Inflammatory macrophage treated with lipopolysaccharide for 1 hour (primary cell): ENCODE measurements around the gene STK26.

ENCODE experiments used
- DNase-seq, 2 donors: peaks; one replicate each; pipeline ENCODE4 v3.0.0-alpha.2; 2020 to 2022

Gene STK26

DNA sequence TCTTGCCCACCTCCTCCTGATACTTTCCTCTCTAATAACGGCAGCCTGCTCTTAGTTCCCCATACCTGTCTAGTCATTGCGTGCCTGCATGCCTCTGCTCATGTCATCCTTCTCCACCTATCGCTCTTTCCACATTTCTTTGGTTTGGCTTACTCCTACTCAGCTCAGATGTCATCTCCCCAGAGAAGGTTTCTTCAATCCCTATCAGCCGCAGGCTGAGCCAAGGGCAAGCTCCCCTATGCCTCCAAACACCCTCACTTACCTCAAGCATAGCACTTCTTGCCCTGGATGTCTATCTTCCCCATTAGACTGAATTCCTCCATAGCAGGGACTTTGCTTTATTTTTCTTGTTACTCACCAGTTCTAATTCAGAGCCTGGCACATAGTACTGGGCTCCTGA, 78.1 kb downstream of the STK26 start:
- no peak for DNase-seq

DNA sequence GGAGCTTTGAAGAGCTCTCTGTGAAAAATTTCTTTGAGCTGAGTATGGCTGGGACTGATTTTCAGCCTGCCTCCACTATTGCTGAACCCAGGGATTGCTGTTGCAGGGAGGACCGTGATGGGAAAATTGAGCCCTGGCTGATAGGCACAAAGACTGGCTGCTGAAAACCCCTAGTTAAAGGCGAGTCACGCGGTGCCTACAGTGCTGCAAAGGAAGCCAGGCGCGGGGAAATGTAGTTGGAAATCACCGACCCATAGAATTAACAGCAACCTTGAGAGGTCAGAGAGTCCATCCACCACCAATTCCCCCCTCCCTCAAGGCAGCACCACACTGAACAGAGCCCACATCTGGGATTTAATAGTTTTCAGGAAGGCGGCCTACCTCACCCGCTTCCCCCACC, 78.7 kb downstream of the STK26 start:
- DNase-seq, result no peak

DNA sequence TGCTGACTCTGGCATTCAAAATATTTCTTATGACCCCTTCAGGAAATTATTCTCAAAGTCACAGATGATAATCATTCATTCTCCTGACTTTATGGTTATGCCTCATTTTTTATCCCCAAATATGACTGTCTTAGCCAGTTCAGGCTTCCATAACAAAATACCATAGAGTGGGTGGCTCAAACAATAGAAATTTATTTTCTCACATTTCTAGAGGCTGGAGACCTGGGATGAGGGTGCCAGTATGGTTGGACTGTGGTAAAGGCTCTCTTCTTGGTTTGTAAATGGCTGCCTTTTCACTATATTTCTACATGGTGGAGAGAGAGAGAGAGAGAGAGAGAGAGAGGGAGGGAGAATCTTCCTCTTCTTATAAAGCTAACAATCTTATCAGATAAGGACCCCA, 84.2 kb downstream of the STK26 start:
- DNase-seq, result no peak

DNA sequence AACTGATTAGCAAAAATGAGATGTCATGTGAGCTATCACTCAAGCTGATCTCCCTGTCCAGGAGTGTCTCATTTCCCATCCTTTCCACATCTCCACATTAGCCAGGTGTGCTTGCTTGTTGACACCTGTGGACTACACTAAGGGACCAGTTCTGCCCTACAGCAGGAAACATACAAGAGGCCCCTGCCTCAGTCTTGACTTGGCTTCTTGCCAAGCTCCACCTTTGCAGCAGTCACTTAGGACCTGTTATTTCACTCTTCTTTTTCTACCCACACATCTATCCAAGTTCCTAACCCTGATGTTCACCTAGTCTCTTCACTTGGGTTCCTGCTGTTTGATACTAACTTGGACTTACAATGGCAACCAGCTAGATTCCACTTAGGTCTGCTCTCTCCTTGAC, 91.5 kb downstream of the STK26 start:
- no peak for DNase-seq

DNA sequence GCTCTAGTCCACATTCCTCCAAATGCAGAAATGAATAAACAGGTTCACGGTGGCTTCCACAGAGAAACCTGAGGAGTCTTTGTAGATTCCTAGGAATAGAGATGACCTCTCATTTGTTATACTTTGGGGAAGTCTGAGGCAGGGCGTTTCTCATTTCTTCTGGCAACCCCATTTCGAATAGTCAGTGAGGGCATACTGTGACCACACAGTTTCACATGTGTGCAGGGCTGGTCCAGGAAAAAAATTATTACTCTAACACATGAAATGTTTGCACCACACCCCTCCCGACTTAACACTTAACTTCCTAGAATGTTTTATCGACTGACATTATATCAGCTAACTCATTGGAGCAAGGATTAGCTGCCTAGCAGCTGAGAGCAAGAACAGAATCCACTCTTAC, 92.7 kb downstream of the STK26 start:
- DNase-seq, result peak in 1 of 2 donors; percentile 15

DNA sequence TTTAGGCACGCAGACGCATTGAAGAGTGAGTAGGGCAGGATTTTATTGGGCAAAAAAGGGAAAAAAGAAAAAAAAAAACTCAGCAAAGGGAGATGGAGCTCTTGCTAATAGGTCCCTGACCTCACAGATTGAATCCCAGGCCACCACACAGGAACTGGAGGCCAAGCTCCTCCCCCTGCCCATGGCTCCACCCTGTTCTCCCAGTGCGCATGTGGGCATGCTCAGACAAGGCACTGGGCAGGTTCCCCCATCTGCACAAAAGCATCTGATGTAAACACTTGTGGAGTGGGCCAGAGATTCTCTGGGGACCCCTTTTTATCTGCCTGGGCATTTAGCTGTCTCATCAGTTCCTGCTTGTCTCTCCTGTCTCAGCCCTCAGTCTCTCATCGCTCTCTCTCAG, 95.3 kb downstream of the STK26 start:
- no peak for DNase-seq

DNA sequence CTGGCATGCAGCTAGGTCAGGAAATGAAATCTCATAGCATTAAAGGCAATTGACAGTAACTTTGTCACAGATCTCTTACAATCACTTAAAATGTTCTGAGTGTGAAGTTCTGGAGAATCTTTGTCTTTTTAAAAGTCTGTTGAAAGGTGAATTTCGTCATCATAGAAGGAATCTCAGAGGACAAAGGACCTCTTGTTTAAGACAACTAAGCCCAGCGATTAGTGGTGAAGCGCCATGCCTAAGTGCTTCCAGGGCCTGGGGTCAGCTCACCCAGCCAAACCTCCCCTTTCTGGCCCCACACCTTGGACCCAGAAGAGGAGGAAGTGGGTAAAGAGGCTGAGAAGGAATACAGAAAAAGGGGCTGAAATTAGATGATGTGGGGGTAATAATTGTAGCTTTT, 96.2 kb downstream of the STK26 start:
- no peak for DNase-seq

DNA sequence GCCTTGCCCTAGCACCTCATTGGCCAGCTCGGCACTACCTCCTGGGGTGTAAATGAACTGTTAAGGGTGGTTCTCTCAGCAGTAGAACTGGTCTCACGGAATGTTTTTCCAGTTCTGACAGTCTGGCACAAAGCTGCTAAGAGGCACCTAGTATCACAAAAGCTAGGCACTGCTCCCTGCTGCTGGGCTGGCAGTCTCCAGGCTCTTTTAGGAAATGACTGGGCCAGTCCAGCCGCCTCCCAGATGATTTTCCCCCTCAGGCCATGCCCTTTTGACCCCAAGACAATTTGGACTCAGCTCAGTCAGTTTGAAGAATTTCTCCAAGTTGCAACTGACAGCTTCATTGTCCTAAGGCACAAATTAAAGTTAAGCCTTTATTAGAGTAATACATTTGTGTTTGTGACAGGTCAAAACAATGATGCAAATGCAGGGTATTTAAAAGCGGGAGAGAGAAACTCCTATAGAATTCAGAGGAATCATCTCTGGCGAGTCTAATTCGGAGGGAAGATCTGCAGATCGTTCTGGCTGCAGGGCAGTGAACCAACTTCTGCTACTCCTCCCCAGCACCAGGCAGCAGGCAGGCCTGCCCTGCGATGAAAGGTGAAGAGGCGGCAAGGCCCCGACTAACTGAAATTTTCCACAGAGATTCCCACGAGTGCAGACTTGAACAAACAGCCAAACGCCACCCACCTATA, 96.9 kb downstream of the STK26 start:
- no peak for DNase-seq

DNA sequence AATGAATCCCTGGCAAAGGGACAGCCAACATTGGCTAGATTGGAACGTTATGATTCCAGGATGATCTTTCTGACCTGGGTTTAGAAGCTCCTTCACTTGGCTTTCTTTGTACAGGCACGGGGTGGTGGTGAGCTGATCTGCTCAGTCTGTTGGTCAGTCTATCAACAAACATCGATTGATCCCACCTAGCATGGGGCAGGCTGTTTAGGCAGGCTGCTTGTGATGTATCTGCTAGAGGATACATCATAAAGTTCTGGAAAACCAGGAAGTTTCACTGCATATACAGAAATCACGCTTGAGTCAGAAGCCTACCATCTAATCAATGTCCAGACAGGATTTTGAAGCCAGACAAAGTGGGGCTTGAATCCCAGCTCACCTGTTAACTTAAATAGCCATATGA, 97.8 kb downstream of the STK26 start:
- DNase-seq, result no peak
